Right ventricle myocardium inferior (tissue), 1 donor: Measurements from ENCODE around the gene ERC1. TPM values are rescaled to one million over a fixed set of nuclear protein-coding genes. Genes with fewer than 3 reads are reported as not detected.

Source experiments
- ATAC-seq: fragments of 200-7000 bp; cut with Tn5 transposase; one replicate; pipeline ENCODE4 v1.9.1; 2020; ENCODE audit warnings: mild to moderate bottlenecking, moderate library complexity
- DNase-seq: peaks from one replicate; pipeline ENCODE4 v3.0.0; 2021; ENCODE audit errors: missing footprints
- intact Hi-C: fragments of 100-400 bp; cut with DNase I; formaldehyde crosslinking; loops from one replicate; pipeline ENCODE4 v1.11.0; 2022
- total RNA-seq: library from RNA; stranded (reverse); fragmentation: NEBNext Ultra II Directional; extraction: Animal tissue kit (Norgen Biotek cat#: 25700); gene quantifications from one replicate; pipeline ENCODE4 v1.2.1, GENCODE V29; 2021
- donor health status: DM: no; HTN: yes; CAD: no; lungs with severe emphysema.

Gene ERC1
- total RNA-seq, 1 donor from 2014 or later = 43.1 TPM

DNA sequence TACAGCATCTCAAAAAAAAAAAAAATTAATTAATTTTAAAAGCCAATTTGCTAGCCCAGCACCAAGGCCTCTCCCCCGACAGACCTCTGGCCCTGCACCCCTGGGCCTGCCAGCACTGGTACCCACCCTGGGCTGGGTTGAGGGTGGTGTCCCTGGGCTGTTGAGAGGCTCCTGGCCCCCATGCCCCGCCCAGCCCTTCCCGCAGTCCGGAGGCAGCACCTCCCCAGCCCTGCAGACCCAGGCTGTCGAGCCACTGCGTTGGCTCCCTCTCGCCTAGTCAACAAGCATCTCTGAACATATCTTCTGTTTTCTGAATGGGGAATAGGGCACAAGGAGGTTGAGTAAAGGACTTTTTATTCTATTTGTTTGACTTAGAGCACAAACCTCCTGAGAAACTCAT is 516.3 kb downstream of the ERC1 start:
- DNase-seq (no peak), ATAC-seq (no peak)
- intact Hi-C loops = loop anchor here (2.0 kb wide), 1 partner anchor 67 kb away; no protein-coding TSS in a partner anchor

DNA sequence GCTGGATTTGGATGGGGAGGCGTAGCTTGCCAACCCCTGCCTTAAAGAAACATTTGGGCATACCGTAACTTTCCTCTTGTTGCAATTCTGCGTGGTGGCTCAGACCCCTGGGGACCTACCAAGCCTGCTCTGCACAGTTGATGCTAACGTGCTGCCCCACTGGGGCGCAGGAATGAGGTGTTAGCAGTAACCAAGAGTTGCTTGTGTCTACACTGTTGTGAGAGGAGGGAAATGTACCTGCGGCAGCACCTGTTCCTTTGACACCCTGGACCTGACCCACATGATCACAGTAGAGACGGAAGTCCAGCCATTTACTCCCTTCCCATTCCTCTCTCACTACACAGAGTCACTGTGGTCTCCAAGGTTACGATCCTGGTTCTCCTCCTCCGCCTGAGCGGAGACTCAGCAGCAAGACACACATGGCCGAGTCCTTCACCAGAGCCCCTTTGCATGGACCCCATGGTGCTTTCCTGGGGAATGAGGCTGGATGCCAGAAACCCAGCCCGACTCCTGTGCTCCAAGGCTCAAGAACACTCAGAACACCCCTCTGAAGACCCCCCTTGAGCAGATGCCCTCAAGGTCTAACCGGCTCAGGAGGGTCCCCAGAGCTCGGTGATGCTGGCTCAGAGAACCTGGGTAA is 518.5 kb downstream of the ERC1 start:
- no peak for DNase-seq
- intact Hi-C loops = no loop called here
- no peak for ATAC-seq

DNA sequence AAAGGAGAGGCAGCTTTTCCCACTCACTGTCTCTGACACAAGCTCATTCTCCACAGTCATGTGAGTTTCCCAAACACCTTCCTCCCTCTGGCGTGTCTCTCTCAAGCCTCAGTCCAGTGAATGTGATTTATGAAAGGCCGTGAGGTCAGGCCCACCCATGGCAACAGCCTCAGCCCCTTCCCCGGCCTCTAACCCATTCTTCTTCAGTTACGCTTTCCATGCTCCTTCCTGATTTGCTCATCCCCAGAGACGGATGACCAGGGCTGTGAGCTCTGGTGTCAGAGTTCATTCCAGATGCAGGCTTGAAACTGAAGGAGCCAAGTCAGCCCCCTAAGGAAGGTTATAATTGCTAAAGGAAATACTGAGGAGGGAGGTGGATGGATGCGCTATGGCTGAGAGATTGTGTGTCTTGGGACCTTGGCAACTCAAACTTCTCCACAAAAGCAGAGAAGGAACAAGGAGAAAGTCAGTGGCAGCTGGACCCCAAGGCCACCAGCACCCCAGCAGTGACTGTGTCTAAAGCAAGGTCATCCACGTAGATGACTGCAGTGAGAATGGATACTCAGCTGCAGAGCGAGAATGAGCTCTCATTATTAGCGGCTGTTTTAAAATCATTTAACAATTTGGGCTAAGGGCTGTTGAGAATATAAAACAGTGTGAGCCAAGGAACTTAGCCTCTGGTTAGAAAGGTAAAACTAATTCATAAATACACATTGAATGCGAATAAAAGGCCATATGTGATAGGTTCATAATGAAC is 519.2 kb downstream of the ERC1 start:
- ATAC-seq (no peak), DNase-seq (no peak)
- intact Hi-C loops = no loop called here

DNA sequence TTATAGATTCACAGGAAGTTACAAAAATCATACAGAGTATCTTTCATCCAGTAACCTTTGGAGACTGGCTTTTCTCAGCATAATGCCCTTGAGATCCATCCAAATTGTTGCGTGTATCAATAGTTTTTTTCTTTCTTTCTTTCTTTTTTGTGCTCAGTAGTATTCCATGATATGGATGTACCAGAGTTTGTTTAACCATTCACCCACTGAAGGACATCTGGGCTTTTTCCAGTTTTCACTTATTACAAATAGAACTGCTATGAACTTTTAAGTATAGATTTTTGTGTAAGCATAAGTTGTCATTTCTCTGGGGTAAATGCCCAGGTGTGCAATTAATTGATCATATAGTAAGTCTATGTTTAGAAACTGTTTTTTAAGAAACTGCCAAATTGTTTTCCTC is 524.0 kb downstream of the ERC1 start:
- ATAC-seq = no peak
- DNase-seq = no peak
- intact Hi-C loops = no loop called here

DNA sequence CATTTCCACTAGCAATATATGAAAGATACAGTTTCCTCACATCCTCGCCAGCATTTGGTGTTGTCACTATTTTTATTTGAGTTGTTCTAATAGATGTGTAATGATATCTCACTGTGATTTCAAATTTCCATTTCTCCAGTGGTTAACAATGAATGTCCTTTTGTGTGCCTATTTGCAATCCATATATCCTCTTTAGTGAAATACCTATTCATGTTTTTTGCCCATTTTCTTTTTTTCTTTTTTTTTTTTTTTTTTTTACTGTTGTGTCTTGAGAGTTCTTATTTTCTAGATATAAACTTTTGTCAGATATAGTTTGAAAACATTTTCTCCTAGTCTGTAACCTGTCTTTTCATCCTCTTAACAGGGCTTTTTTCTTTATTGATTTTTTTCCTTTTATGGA is 524.4 kb downstream of the ERC1 start:
- DNase-seq = no peak
- intact Hi-C loops = no loop called here

DNA sequence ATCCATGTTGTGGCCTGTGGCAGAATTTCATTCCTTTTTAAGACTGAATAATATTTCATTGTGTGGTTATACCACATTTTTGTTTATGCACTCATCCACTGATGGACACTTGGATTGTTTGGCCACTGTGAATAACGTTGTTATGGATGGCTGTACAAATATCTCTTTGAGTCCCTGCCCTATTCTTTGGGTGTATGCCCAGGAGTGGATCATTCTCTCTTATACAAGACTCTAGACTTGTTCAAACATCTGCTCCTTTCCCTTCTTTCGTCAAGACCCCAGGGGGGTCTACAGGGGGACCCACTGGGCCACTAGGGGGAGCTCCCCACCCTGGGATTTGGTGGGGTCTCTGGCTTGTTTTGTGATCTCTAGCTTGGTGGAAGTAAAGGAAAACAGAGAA is 526.0 kb downstream of the ERC1 start:
- ATAC-seq (no peak), DNase-seq (no peak)
- intact Hi-C loops = no loop called here

More for the DNA sequence above, 524.4 kb downstream of the ERC1 start:
- ATAC-seq = no peak

DNA sequence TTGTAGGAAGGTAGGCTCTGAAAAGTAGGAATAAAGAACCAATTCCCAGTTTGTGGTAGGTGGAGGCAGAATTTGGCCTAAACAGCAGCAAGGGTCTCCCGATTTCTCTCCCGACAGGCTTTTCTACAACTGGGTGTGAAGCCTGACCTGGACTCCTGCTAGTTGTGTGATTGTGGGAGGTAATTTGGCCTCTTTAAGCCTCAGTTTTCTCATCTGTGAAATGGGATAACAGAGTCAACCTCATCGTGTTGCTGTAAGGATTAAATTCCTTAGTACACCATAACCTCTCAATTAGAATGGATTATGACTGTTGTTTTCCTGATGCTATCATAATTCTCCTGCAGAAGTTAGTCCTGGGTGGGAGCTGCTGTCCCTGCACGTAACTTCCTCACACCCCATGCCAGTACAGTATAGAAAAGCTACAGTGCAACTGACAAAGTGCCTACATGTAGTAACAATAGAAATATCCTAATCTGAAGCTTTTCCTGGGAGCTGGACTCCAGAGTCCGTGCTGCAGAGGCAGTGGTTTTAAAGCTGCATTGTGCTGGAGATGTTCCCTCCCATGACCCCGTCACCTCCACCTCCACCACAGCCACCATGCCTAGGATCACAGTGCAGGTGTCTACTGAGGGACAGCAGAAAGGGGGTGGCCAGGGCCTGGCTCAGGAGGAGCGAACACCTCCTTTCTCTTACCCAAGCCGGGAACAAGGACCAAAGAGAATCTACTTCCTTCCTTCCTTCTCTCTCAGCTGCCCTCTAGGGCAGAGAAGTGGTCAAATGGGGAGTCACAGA is 526.9 kb downstream of the ERC1 start:
- intact Hi-C loops = no loop called here

DNA sequence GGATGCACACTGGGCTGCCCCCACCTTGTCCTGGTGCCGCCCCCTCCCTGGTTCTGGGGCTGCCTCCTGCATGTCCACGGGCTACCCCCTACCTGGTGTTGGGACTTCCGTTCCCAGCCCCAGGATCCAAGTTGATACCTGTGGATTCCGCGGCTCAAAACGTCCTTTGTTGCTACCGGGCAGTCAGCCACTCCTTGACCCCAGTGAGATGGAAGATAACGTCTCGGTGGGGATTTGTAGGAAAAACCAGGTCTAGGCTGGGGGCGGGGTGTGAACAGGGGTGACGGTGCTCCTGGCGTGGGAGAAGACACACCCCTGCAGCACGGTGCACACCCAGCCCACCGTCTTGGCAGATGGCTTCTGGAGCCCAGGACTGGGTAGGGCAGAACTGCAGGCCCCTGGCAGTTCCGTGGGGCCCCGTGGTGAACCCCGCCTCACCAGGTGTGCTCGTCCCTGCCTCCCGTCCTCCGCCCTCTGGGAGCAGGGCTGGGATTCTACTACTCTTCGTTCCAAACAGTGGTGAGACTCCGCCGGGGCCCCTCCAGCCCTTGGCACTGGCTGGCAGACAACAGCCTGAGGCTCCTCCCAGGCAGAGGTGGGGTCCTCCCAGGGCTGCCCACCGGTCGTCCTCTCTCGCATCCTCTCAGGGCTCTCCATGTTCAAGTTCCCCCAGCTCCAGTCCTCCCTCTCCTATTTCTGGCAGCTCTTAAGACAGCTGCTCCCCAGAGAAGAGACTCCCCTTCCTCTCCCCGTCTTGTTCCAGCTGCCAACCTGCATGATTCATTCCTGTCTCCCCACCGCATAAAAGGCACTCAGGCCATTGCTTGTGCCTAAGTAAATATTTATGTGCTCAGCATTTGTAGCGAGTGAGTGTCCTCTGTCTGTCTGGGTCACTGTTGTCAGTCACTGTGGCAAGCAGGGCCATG is 527.8 kb downstream of the ERC1 start:
- ATAC-seq (no peak), DNase-seq (no peak)
- intact Hi-C loops = no loop called here

More for the DNA sequence above, 526.9 kb downstream of the ERC1 start:
- DNase-seq (no peak), ATAC-seq (no peak)

DNA sequence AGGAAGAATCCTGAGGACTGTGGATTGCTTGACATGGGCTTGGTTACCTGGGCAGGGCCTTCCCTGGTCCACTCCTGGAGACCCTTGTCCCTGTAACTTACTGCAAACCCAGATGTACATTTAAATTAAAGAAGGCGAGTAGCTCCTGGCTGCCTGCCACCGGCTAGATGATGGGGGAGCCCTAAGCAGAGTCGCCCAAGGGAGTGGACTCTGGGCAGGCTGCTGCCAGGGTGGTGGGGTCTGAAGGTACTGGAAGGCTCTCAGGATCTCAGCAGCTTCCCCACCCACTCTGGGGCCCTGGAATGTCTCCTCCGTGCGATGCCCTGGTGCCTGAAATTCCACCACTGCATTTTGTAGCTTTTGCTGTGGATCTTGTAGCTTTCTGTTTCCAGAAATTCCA is 528.6 kb downstream of the ERC1 start:
- ATAC-seq (no peak), DNase-seq (no peak)
- intact Hi-C loops = no loop called here

DNA sequence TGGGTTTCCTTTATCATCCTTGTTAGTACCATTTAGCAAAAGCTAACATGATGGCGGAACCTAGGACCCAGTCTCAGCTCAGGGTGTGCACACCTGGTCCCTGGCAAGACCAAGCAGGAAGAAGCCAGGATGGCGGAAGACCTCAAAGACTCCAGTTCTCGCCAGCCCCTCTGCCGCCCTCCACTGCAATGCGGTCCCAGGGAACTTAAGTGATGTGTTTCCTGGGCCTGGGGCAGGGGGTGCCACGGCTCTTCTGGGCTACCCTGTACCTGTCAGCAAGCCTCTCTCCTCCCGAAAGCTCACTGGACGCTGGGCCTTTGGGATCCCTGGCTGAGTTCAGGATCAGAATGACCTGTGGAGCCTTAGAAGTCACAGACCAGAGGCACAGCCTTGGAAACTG is 532.0 kb downstream of the ERC1 start:
- intact Hi-C loops = no loop called here
- ATAC-seq (no peak), DNase-seq (no peak)

DNA sequence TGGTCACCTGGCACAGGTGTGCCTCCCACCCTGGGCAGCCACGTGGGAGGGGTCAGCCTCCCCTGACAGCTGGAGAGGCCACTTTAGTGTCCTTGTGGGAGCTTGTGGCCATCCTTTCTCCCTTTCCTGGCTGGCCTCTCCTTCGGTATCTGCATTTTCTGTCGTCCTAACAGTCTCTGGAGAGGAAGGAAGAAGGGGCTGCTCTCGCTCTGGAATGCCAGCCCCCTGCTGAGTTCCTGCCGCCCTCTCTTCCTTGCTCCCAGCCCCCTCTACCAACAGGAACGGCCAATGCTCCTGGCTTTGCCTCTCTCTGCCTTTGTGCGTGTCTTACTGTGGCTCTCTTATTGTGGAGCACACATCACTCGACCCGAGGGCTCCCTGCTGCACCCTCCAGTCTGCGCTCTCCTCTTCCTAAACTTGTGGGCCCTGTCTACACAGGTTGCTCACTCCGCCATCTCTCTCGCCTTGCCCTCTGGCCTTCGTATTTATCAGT is 532.6 kb downstream of the ERC1 start:
- ATAC-seq (no peak), DNase-seq (no peak)

DNA sequence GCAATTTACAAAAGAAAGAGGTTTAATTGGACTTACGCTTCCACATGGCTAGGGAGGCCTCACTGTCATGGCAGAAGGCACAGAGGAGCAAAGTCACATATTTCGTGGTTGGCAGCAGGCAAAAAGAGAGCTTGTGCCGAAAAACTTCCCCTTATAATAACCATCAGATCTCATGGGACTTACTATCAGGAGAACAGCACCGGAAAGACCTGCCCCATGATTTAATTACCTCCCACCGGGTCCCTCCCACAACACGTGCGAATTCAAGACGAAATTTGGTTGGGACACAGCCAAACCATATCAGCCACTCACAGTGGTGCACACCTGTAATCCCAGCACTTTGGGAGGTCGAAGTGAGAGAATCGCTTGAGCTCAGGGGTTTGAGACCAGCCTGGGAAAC is 534.8 kb downstream of the ERC1 start:
- DNase-seq (no peak), ATAC-seq (no peak)
- intact Hi-C loops = no loop called here

More for the DNA sequence above, 532.6 kb downstream of the ERC1 start:
- intact Hi-C loops = no loop called here

DNA sequence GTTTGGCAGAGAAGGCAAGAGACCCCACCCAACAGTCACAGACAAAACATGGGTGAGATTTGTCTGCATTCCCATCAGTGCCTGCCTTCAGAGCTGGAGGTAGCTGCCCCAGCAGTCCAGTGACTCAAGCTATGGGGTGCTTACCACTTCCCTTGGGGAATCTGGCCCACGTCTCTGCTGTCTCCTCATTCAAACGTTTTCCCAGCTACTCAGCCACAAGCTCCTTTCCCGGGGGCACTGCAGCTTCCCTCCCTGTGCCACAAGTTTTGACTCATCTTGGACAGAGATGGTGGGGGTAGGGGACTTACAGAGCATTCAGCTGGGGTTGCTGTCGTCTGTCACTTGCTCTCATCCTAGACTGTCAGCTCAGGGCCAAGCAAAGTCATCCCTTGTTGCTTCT is 536.8 kb downstream of the ERC1 start:
- intact Hi-C loops = no loop called here
- no peak for ATAC-seq
- DNase-seq = no peak

DNA sequence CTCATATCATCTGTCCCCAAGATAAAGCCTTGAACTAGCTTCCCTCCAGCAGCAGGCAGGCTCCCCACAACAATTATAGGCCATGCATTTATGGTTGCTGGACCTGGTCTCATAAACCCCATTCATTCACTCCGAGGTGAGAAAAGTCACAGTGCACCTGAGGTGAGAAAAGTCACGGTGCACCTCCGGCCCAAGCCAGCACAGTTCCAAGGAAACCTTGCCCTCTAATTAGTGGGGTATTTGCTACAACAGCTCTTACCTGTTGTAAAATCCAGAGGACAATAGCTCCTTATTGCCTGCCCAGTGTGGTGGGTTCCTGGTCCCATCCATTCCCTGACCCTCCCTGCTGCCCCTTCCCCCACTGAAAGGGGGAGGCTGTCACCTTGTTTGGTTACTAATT is 537.8 kb downstream of the ERC1 start:
- DNase-seq (no peak), ATAC-seq (no peak)
- intact Hi-C loops = no loop called here

DNA sequence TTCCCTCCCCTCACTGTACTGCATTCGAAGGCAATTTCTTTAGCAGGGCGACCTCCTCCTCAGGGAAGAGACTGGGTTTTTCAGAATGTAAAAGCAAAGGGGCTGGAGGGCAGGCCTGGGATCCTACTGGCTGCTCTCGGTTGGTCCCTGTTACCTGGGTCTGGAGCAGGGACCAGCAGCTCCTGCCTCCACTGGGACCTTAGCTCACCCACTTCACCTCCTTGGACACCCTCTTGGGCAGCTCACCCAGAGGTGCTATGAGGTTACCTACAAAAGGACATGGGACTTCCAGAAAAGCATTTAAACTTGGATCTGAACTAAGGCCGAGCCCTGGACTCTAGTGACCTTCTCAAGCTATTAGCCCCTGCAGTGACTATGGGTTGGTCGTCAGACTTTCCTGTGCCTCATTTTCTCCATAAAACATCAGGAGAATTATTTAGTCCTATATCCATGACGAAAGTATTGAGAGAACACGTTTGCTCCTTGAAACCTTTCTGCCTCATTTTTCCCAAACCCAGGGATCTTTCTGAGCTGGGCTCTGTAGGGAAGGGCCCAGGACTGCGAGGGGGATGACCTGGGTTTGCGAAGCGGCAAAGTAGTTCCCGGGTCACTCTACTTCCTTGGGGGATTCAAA is 538.3 kb downstream of the ERC1 start:
- intact Hi-C loops = no loop called here
- ATAC-seq (no peak), DNase-seq (no peak)

DNA sequence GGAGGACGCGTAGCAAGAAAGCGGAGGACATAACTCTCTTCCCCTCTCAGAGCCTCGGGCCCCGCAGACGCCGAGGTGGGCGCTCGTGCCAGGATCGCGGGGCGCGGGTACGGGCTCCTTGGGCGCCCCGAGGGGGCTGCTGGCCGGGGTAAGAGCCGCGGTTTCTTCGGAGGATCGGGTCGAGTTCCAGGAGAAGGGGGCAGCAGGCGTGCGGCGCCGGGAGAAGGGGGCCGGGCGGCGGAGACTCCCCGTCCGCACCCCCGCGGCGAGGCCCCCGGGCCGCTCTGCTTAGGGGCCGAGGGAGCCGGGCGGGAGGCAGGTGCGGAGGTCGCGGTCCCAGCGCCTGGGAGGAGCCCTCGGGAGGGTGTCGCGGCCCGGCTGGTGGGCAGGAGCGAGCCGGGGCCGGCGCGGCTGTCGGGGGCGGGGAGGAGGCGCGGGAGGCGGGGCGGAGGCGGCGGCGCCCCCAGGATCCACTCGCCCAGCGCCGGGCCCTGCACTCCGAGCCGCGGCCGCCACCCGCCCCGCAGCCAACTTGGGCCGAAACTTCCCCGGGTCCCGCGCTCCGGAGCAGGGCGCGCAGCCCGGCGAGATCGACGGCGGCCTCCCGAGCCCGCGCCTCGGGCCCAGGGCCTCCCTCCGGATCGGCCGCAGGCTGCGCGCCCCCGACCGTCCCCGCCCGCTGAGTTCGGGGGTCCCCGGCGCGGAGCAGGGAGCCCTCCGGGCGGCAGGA is 539.0 kb downstream of the ERC1 start:
- DNase-seq (no peak), ATAC-seq (peak; percentile 70)
- intact Hi-C loops = no loop called here

DNA sequence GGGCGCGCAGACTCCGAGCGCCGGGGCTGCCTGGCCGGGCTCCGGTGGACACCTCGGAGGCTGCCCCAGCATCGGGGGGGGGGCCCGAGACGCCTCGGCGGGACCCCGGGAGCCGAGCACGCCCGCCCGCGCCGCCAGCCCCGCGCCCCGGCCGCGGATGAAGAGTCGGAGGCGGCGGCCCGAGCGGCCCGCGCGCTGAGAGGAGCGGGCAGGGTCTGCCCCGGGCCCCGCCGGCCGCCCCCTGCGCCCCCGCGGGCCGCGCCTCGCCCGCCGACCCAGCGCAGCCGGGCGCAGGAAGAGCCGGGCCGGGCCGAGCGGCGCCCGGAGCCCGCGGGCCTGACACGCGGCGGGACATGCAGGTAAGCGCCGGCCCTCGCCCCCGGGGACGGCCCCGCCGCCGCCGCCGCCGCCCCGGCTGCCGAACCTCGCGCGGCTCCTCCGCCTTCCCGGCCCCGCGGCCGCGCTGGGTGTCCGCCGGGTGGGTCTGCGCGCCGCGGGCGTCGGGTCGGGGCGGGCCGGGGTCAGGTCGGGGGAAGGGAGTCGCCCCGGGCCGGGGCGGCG is 539.6 kb downstream of the ERC1 start:
- intact Hi-C loops = no loop called here
- ATAC-seq (no peak), DNase-seq (no peak)
